Measurements from ENCODE around the gene OR5M8.

OR5M8 gene

DNA sequence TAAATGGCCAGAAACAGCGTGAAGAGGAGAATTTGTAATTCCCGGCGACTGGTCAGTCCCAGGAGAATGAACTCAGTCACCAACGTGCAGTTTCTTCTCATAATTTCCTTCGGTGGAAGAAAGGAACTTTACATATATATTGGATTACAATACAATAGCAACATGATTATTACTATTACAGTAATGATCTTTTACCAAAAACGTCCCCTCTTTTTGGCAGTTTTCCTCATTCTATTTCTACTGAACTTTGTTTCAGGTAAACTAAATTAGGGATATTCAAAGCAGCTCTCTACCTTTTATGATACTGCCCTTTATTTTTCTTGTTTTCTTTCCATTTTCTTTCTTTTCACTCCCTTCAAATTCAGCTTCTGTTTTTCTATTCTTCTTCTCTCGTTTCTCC is at the start of gene OR5M8:
TSS of gene OR5M8 (minus strand) at position 101 of the 400 bp plus-strand sequence. CDS start at position 101, 0 bp downstream.
- no peak for DNase-seq (ENCODE audit: low read depth)

DNA sequence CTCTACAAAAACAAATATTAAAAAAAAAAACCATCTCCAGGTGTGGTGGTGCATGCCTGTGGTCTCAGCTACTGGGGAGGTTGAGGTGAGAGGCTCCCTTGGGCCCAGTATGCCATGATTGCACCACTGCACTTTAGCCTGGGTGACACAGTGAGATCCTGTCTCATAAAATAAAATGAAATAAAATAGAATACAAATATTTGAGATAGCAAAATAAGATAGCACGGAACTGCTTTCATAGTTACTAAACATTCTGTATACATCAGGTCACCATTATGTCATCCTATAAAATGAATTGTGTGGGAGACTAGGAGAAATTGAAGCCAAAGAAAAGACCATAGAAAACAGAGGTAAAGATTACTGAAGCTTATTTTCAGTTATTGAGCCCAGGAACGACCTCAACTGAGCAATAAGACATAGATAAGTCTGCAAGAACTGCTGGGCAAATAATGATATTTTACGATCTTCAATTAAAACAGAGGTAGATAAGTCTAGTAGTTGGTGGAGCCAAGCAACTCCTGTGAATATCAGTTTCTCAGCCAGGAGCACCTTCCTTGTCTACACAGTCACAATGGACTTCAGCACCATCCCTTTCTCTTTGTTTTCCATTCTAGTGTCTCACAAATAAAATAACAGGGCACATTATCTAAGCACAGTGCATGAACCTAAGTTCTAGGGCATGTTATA is 42.0 kb upstream of the OR5M8 start:
- DNase-seq (ENCODE audit: low read depth), result no peak

GRCh38 chr11:56531856-56532255 is 40.7 kb upstream of the OR5M8 start:
- no peak for DNase-seq (ENCODE audit: low read depth)

GRCh38 chr11:56522008-56522407 is 30.8 kb upstream of the OR5M8 start:
- DNase-seq (ENCODE audit: low read depth), result no peak

- no peak for DNase-seq (ENCODE audit: low read depth)
Measured at GRCh38 chr11:56513280-56513679, 22.1 kb upstream of the OR5M8 start.

DNA sequence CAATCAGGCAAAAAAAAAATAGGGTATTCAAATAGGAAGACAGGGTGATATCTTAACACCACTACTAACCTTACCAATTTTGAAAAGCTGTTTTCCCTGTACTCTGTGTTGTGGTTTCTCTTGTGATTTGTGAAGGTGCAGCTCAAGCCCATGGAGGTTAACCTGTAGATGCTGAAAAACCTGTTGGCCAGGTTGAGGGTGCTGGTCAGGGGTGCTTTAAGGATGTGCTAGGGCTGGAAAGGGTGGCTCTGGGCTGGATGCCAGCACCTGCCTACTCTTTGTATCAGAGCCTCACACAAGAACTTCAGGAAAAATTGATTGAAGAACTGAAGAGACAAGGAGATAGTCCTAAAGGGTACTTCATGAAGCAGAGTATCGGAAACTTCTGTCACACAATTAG is 18.3 kb upstream of the OR5M8 start:
- DNase-seq (ENCODE audit: low read depth), result no peak

- no peak for DNase-seq (ENCODE audit: low read depth)
Measured at GRCh38 chr11:56497010-56497409, 5.8 kb upstream of the OR5M8 start.

GRCh38 chr11:56495117-56495516 is 3.9 kb upstream of the OR5M8 start:
- DNase-seq (ENCODE audit: low read depth), result no peak

GRCh38 chr11:56486801-56487200 is 4.4 kb downstream of the OR5M8 start:
- no peak for DNase-seq (ENCODE audit: low read depth)

GRCh38 chr11:56474729-56475235 is 16.4 kb downstream of the OR5M8 start:
- DNase-seq (ENCODE audit: low read depth), result no peak

- DNase-seq (ENCODE audit: low read depth), result no peak
Measured at GRCh38 chr11:56473252-56473651, 17.9 kb downstream of the OR5M8 start, which contains the start of gene OR5M3. OR5M3 (minus strand) TSS chr11:56473352; CDS start chr11:56470497, 2,855 bp downstream.

DNA sequence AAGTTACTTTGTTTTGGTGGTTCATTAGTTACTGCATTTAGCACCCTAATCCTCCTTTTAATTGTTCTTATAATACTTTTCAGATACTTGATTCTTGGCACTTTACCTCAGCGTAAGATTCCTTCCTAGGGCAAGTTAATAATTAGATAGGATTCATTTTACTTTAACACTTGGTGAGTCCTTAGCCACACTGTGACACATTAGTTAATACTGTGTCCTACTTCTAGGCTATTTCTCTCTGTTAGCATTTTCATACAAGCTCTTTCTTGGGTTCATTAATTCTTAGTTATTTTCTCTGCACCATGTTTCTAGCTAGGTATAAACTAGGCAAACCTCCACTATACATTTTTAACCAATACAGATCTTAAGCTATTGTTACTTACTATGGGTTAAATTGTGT is 34.1 kb downstream of the OR5M8 start:
- DNase-seq (ENCODE audit: low read depth), result no peak

GRCh38 chr11:56453521-56453920 is 37.6 kb downstream of the OR5M8 start:
- DNase-seq (ENCODE audit: low read depth), result no peak

Measured in ELR (cell line).